Left ventricle myocardium inferior (tissue), 1 donor: Measurements from ENCODE around the gene TNRC18. TPM values are rescaled to one million over a fixed set of nuclear protein-coding genes. Genes with fewer than 3 reads are reported as not detected.

Experiments
- DNase-seq: peaks from one replicate; pipeline ENCODE4 v3.0.0-alpha.2; 2020
- H3K27ac ChIP-seq: fragments of 200-600 bp; replicated peaks from 2 replicates; pipeline ENCODE4 v1.8.0; 2021
- H3K27me3 ChIP-seq: fragments of 200-600 bp; 2 replicates; pipeline ENCODE4 v1.8.0; 2021; ENCODE audit warnings: low read depth
- H3K36me3 ChIP-seq: fragments of 200-600 bp; 2 replicates; pipeline ENCODE4 v1.8.0; 2021
- H3K4me1 ChIP-seq: fragments of 200-600 bp; 2 replicates; pipeline ENCODE4 v1.8.0; 2021
- H3K4me3 ChIP-seq: fragments of 200-600 bp; 2 replicates; pipeline ENCODE4 v1.8.0; 2021; ENCODE audit warnings: mild to moderate bottlenecking, moderate library complexity
- H3K9me3 ChIP-seq: fragments of 200-600 bp; replicated peaks from 2 replicates; pipeline ENCODE4 v1.8.0; 2021
- CTCF ChIP-seq: fragments of 200-600 bp; IDR thresholded peaks from 2 replicates; pipeline ENCODE4 v1.8.0; 2021; ENCODE audit warnings: antibody characterized with exemption, mild to moderate bottlenecking, borderline replicate concordance
- intact Hi-C: fragments of 100-400 bp; cut with micrococcal nuclease; formaldehyde crosslinking; loops from one replicate; pipeline ENCODE4 v1.11.0; 2022
- total RNA-seq: library from RNA; stranded (reverse); fragmentation: NEBNext Ultra II Directional; extraction: Animal tissue kit (Norgen Biotek cat#: 25700); gene quantifications from one replicate; pipeline ENCODE4 v1.2.1, GENCODE V29; 2021
- donor health status: DM: no; HTN: yes; CAD: no; lungs with severe emphysema.

TNRC18 gene
- total RNA-seq, 1 donor from 2014 or later: 27.7 TPM

GRCh38 chr7:5458921-5459480 lies 35.4 kb upstream of the TNRC18 start:
- H3K4me3 ChIP-seq: no peak overlapping the region
- no peak for DNase-seq
- peaks cover 13% of the 10 kb centered on the region for H3K4me1 ChIP-seq
- H3K27me3 ChIP-seq: no peaks in the 10 kb centered on the region
- H3K36me3 ChIP-seq: no peaks in the 10 kb centered on the region
- H3K9me3 ChIP-seq: no peaks in the 10 kb centered on the region
- no peak overlapping the region for H3K27ac ChIP-seq
- TF ChIP-seq CTCF: no peak
- intact Hi-C loops: loop anchor here (10.0 kb wide), 1 partner anchor 94 kb away; no protein-coding TSS in a partner anchor

DNA sequence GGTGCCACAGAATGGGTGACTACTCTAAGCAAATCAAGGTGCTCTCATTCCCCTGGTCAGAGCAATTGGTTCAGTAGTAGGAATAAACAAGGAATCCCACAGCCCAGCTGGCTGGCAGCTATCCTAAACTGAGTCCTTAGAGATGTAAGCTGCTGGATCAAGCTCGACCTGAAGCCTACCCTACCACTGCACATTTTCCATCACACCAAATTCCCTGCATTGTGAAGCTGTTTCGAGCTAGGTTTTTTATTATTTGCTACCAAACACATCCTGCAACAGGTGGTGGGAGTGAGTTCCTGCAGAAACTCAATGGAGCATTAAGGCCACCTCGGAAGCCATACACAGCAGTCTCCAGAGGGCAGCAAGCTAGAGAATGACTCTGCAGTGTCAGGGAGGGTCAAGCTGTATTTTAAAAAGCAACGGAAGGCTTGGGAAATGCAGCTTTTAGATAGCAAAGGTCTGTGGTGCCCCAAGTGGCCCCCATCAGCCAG lies 33.7 kb upstream of the TNRC18 start:
- H3K27ac ChIP-seq: peak overlapping the region; percentile 68
- no peaks in the 10 kb centered on the region for H3K36me3 ChIP-seq
- intact Hi-C loops: loop anchor here (10.0 kb wide), 1 partner anchor 92 kb away; no protein-coding TSS in a partner anchor
- no peaks in the 10 kb centered on the region for H3K27me3 ChIP-seq
- peak overlapping the region; percentile 3 for H3K4me3 ChIP-seq
- TF ChIP-seq CTCF: no peak
- no peaks in the 10 kb centered on the region for H3K9me3 ChIP-seq
- peaks cover 13% of the 10 kb centered on the region for H3K4me1 ChIP-seq
- no peak for DNase-seq

DNA sequence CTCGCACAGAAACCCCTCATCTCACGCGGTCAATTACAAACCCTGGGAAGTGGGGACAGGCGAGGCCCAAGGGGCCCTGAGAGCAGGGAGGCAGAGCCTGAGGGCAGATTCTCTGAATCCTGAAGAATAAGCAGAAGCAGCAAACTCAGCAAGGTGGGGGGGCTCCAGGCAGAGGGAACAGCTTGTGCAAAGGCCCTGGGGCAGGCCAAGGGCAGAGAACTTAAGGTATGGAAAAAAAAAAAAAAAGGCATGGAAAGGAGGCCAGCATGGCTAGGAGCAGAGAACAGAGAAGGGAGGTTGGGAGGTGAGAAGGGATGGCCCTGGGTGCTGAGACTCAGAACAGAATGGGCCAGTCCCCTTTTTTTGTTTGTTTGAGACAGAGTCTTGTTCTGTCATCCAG lies 32.8 kb upstream of the TNRC18 start:
- Histone ChIP-seq H3K4me3 (no peak overlapping the region), H3K27ac (no peak overlapping the region), H3K4me1 (peaks cover 13% of the 10 kb centered on the region), H3K27me3 (no peaks in the 10 kb centered on the region), H3K36me3 (no peaks in the 10 kb centered on the region), H3K9me3 (no peaks in the 10 kb centered on the region)
- no peak for TF ChIP-seq CTCF
- DNase-seq: no peak
- intact Hi-C loops: loop anchor here (10.0 kb wide), 1 partner anchor 92 kb away; no protein-coding TSS in a partner anchor

DNA sequence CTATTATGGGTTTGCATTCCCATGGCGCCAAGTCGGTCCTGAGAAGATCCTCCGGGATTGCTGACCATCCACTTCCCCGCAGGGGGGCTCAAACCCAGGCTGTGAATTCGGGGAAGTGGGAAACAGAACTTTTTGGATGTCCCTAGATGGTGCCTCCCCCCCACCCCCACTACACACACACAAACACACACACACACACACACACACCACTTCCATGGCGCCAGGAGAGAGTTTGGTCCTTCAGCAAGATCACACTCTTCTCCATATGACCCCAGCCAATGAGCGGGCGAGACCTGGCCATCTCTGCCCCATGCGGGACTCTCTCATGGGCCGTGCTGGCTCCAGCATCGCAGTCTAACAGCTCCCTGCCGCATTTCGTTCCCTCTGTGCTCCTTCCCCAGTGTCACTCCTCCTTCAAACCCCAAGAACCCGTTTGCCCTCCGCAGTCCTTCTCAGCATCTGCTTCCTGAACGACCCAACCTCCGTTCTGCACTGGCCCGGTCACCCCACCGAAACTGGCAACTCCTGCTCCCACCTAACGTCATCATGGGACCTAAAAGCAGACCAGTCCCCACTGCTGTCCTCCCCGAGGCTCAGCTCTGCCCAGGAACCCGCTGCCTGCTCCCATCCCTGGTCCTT lies 32.1 kb upstream of the TNRC18 start:
- Histone ChIP-seq H3K27ac (no peak overlapping the region), H3K9me3 (no peaks in the 10 kb centered on the region), H3K4me1 (peaks cover 16% of the 10 kb centered on the region), H3K36me3 (no peaks in the 10 kb centered on the region), H3K4me3 (no peak overlapping the region), H3K27me3 (no peaks in the 10 kb centered on the region)
- no peak for DNase-seq
- intact Hi-C loops: loop anchor here (10.0 kb wide), 1 partner anchor 91 kb away; no protein-coding TSS in a partner anchor
- no peak for TF ChIP-seq CTCF

DNA sequence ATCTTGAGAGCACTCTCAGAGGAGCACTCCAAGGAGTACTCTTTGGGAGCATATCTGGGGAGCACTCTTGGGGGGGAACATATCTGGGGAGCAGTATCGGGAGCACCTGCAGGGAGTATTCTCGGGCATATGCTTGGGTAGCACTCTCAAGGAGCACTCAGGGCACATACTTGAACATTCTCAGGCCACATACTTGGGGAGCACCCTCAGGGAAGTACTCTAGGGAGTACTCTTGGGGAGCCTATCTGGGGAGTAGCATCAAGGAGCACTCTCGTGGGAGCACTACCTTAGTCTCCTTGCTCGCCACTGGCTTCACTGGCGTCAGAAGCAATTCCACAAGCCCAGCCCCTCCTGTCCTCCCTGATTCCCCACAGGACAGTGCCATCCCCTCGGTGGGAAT lies 31.5 kb upstream of the TNRC18 start:
- H3K4me1 ChIP-seq: peaks cover 16% of the 10 kb centered on the region
- TF ChIP-seq CTCF: no peak
- H3K36me3 ChIP-seq: no peaks in the 10 kb centered on the region
- no peak for DNase-seq
- intact Hi-C loops: loop anchor here (10.0 kb wide), 1 partner anchor 90 kb away; no protein-coding TSS in a partner anchor
- H3K27me3 ChIP-seq: no peaks in the 10 kb centered on the region
- no peaks in the 10 kb centered on the region for H3K9me3 ChIP-seq
- H3K27ac ChIP-seq: no peak overlapping the region
- H3K4me3 ChIP-seq: no peak overlapping the region
